Keratinocyte (primary cell): Measurements from ENCODE around the gene AKTIP. TPM values are rescaled to one million over a fixed set of nuclear protein-coding genes. Genes with fewer than 3 reads are reported as not detected.

ENCODE experiments used
- DNase-seq: peaks from one replicate; pipeline ENCODE4 v3.0.0-alpha.2; 2011; ENCODE audit warnings: low read depth, missing footprints, low spot score
- FAIRE-seq: peaks from 2 replicates; lab custom pipeline; 2011; peaks lifted over from hg19 to GRCh38; lab: Jason Lieb, UNC
- H2AFZ ChIP-seq: 2 replicates; pipeline ENCODE4 v1.6.0; 2012; ENCODE audit warnings: low read length, control low read depth, inconsistent platforms; ENCODE audit not compliant: control insufficient read depth
- H3K27ac ChIP-seq: 2 replicates; pipeline ENCODE4 v1.5.1; 2011; ENCODE audit warnings: low read length; ENCODE audit not compliant: control insufficient read depth, insufficient read depth
- H3K27me3 ChIP-seq: 3 replicates; pipeline ENCODE4 v1.6.0; 2011; ENCODE audit warnings: low read length; ENCODE audit not compliant: control insufficient read depth, insufficient read depth; ENCODE audit errors: extremely low read depth
- H3K36me3 ChIP-seq, 2 experiments: 2 replicates in 1 of 2; 3 replicates in 1 of 2; pipeline ENCODE4 v1.5.1; 2011; ENCODE audit warnings: low read length in 2 of 2, mild to moderate bottlenecking in 1 of 2; ENCODE audit not compliant: control insufficient read depth in 2 of 2, insufficient read depth in 2 of 2; ENCODE audit errors: extremely low read depth in 1 of 2
- H3K4me1 ChIP-seq: 3 replicates; pipeline ENCODE4 v1.5.1; 2011; ENCODE audit warnings: low read length; ENCODE audit not compliant: control insufficient read depth, insufficient read depth; ENCODE audit errors: extremely low read depth
- H3K4me2 ChIP-seq: 3 replicates; pipeline ENCODE4 v1.6.0; 2011; ENCODE audit warnings: low read depth, low read length; ENCODE audit not compliant: control insufficient read depth, insufficient read depth; ENCODE audit errors: extremely low read depth
- H3K4me3 ChIP-seq, 3 experiments: fragments of 200-600 bp in 1 of 3; sonication (generic) in 1 of 3; 2 replicates in 2 of 3; 3 replicates in 1 of 3; pipeline ENCODE4 v1.5.1; 2011 to 2016; ENCODE audit warnings: low read length in 3 of 3, mild to moderate bottlenecking in 3 of 3, control low read depth in 2 of 3, inconsistent platforms in 1 of 3, low read depth in 1 of 3, mixed read lengths in 1 of 3, mixed run types in 1 of 3, moderate library complexity in 1 of 3; ENCODE audit not compliant: control insufficient read depth in 2 of 3, insufficient read depth in 2 of 3; ENCODE audit errors: extremely low read depth in 1 of 3
- H3K79me2 ChIP-seq: 2 replicates; pipeline ENCODE4 v1.6.0; 2012; ENCODE audit warnings: low read length; ENCODE audit not compliant: control insufficient read depth, insufficient read depth
- H3K9ac ChIP-seq: 3 replicates; pipeline ENCODE4 v1.6.0; 2011; ENCODE audit warnings: low read length; ENCODE audit not compliant: control insufficient read depth, insufficient read depth; ENCODE audit errors: extremely low read depth
- H3K9me1 ChIP-seq: 3 replicates; pipeline ENCODE4 v1.6.0; 2011; ENCODE audit warnings: low read length; ENCODE audit not compliant: control insufficient read depth, insufficient read depth; ENCODE audit errors: extremely low read depth
- H3K9me3 ChIP-seq: 2 replicates; pipeline ENCODE4 v1.5.1; 2012; ENCODE audit warnings: low read depth, low read length; ENCODE audit not compliant: control insufficient read depth
- H4K20me1 ChIP-seq: 3 replicates; pipeline ENCODE4 v1.6.0; 2011; ENCODE audit warnings: low read length; ENCODE audit not compliant: control insufficient read depth, insufficient read depth; ENCODE audit errors: extremely low read depth
- EZH2 ChIP-seq: IDR thresholded peaks from one replicate; pipeline ENCODE4 v1.6.1; 2012; ENCODE audit warnings: inconsistent platforms, mild to moderate bottlenecking, low read length, moderate library complexity
- dilution Hi-C: fragments of 300-500 bp; cut with MboI; formaldehyde crosslinking; loops from one replicate; pipeline ENCODE4 v1.7.0; 2020; ENCODE audit warnings: low sequenced_read_pairs; ENCODE audit not compliant: extremely low pct_ligation_motif_present
- polyA plus RNA-seq, 5 experiments: library from polyadenylated mRNA; depleted of rRNA in 3 of 5; stranded (reverse) in 3 of 5; stranded (forward) in 1 of 5; unstranded in 1 of 5; fragments of >200 nt; gene quantifications; 1 replicate in 1 of 5; 2 replicates in 3 of 5; 3 replicates in 1 of 5; pipeline versions ENCODE4 v1.2.1 to v1.2.3, GENCODE V29; 2011 to 2012; ENCODE audit warnings: missing spikeins in 2 of 5, low read depth in 1 of 5, low replicate concordance in 1 of 5
- small RNA-seq, 3 experiments: library from RNA; depleted of rRNA; stranded (forward); fragments of <200 nt; gene quantifications; one replicate each; pipeline ENCODE3, GENCODE V24; 2012; ENCODE audit warnings: low read depth in 3 of 3, low replicate concordance in 1 of 3; ENCODE audit not compliant: insufficient read length in 3 of 3
- TF ChIP-seq, protein P1 (sequence below), 3 experiments: IDR thresholded peaks in 1 of 3; conservative IDR thresholded peaks in 1 of 3; optimal IDR thresholded peaks in 1 of 3; 2 replicates in 2 of 3; 3 replicates in 1 of 3; pipeline versions ENCODE3 to v1.5.1; 2011; ENCODE audit warnings: low read length in 3 of 3, mild to moderate bottlenecking in 3 of 3, moderate library complexity in 2 of 3, control low read depth in 1 of 3, inconsistent platforms in 1 of 3; ENCODE audit not compliant: insufficient read depth in 2 of 3; ENCODE audit errors: extremely low read depth in 1 of 3

The AKTIP gene
- polyA plus RNA-seq, 1 donor (not counting 4 experiments of a cell fraction or from before 2014, with no cell fraction given): 23.6 TPM

DNA sequence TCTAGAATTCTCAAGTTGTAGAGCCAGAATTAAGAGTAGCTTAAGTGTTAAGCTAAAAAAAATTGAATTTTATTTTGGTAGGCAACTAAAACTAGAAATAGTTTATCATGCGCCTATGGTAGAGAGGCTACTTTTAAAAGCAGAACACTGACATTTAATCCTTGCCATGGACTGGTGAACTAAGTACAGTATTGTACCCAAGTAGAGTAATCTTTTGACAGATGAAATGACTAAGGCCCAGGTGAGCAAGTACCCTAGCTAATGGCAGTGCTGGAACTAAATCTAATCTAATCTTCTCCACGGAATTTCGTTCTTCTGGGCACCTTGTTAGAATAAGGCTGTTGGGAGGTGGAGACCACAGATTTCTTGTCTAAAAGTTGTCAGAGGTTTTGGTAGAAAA lies 56.9 kb downstream of the AKTIP start:
- Histone ChIP-seq H3K4me2 (no peak overlapping the region), H4K20me1 (no peaks in the 10 kb centered on the region), H3K9ac (no peak overlapping the region), H3K27ac (no peak overlapping the region), H3K9me1 (no peaks in the 10 kb centered on the region), H2AFZ (no peak overlapping the region), H3K27me3 (no peaks in the 10 kb centered on the region), H3K9me3 (no peaks in the 10 kb centered on the region), H3K4me1 (no peaks in the 10 kb centered on the region), H3K4me3 (no peak overlapping the region), H3K36me3 (peaks cover 0 to under 1% of the 10 kb centered on the region in 2 experiments), H3K79me2 (no peaks in the 10 kb centered on the region)
- dilution Hi-C loops: no loop called here
- FAIRE-seq: no peak
- no peak for DNase-seq
- no peak for TF ChIP-seq EZH2
- TF ChIP-seq, protein P1, sequence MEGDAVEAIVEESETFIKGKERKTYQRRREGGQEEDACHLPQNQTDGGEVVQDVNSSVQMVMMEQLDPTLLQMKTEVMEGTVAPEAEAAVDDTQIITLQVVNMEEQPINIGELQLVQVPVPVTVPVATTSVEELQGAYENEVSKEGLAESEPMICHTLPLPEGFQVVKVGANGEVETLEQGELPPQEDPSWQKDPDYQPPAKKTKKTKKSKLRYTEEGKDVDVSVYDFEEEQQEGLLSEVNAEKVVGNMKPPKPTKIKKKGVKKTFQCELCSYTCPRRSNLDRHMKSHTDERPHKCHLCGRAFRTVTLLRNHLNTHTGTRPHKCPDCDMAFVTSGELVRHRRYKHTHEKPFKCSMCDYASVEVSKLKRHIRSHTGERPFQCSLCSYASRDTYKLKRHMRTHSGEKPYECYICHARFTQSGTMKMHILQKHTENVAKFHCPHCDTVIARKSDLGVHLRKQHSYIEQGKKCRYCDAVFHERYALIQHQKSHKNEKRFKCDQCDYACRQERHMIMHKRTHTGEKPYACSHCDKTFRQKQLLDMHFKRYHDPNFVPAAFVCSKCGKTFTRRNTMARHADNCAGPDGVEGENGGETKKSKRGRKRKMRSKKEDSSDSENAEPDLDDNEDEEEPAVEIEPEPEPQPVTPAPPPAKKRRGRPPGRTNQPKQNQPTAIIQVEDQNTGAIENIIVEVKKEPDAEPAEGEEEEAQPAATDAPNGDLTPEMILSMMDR (optimal IDR thresholded peaks at IDR 0.05 in 1 of 3, IDR thresholded peaks at IDR 0.05 in 1 of 3, conservative IDR thresholded peaks at IDR 0.05 in 1 of 3; ENCODE audit: extremely low read depth in 1 of 3, insufficient read depth in 2 of 3, low read length in 3 of 3): no peak

- Histone ChIP-seq H3K9ac (no peak overlapping the region), H2AFZ (no peak overlapping the region), H3K4me2 (no peak overlapping the region), H3K4me1 (no peaks in the 10 kb centered on the region), H3K4me3 (no peak overlapping the region), H3K79me2 (no peaks in the 10 kb centered on the region), H3K9me1 (no peaks in the 10 kb centered on the region), H3K27me3 (no peaks in the 10 kb centered on the region), H3K36me3 (peaks cover 0 to 1% of the 10 kb centered on the region in 2 experiments), H4K20me1 (no peaks in the 10 kb centered on the region), H3K27ac (no peak overlapping the region), H3K9me3 (no peaks in the 10 kb centered on the region)
- TF ChIP-seq EZH2: no peak
- TF ChIP-seq, protein P1 (optimal IDR thresholded peaks at IDR 0.05 in 1 of 3, IDR thresholded peaks at IDR 0.05 in 1 of 3, conservative IDR thresholded peaks at IDR 0.05 in 1 of 3; ENCODE audit: extremely low read depth in 1 of 3, insufficient read depth in 2 of 3, low read length in 3 of 3): no peak
- dilution Hi-C loops: no loop called here
- FAIRE-seq (no peak), DNase-seq (no peak)
Observed at GRCh38 chr16:53445534-53445933, 57.5 kb downstream of the AKTIP start.

Small RNA genes within 50 kb of the gene (small RNA-seq; reads per million reads assigned to genes)
- gene RNU6-1153P: 0 reads per million in 3 experiments

Other genes starting within 250 kb of the AKTIP start
- gene RBL2, start 68.7 kb downstream of the AKTIP start, polyA plus RNA-seq: 28.4 to 44.6 TPM (median 36.7 TPM) in 3 replicates
- gene RPGRIP1L, start 200.7 kb upstream of the AKTIP start, polyA plus RNA-seq: 7.8 to 11.6 TPM (median 7.9 TPM) in 3 replicates
- 46.8 to 87.2 TPM (median 56.4 TPM) in 3 replicates for gene FTO, start 200.9 kb upstream of the AKTIP start, polyA plus RNA-seq